Suprapubic skin (tissue), 4 donors: ENCODE data around the gene BTG4. TPM values are rescaled to one million over a fixed set of nuclear protein-coding genes. Genes with fewer than 3 reads are reported as not detected.

Experiments used
- DNase-seq, 2 donors: peaks; one replicate each; pipeline ENCODE4 v3.0.0-alpha.2; 2019; ENCODE audit warnings: low spot score in 2 of 2
- H3K27ac ChIP-seq: fragments of 200-600 bp; sonication (generic); one replicate; pipeline ENCODE4 v1.5.1; 2019
- H3K27me3 ChIP-seq: fragments of 200-600 bp; sonication (generic); one replicate; pipeline ENCODE4 v1.5.1; 2019
- H3K36me3 ChIP-seq: fragments of 200-600 bp; sonication (generic); one replicate; pipeline ENCODE4 v1.5.1; 2019
- H3K4me1 ChIP-seq: fragments of 200-600 bp; sonication (generic); one replicate; pipeline ENCODE4 v1.5.1; 2019
- H3K4me3 ChIP-seq: fragments of 200-600 bp; sonication (generic); one replicate; pipeline ENCODE4 v1.5.1; 2019; ENCODE audit warnings: mild to moderate bottlenecking
- H3K9me3 ChIP-seq: fragments of 200-600 bp; sonication (generic); one replicate; pipeline ENCODE4 v1.5.1; 2019
- EP300 ChIP-seq: sonication (generic); formaldehyde crosslinking; IDR thresholded peaks from one replicate; pipeline ENCODE4 v1.6.1; 2017; ENCODE audit warnings: antibody characterized with exemption
- POLR2A ChIP-seq, 2 donors: fragments of 450-650 bp; IDR thresholded peaks; one replicate each; pipeline ENCODE4 v1.6.1; 2017; ENCODE audit warnings: antibody characterized with exemption in 2 of 2, mild to moderate bottlenecking in 2 of 2, moderate library complexity in 2 of 2
- POLR2AphosphoS5 ChIP-seq, 3 donors: sonication (generic); formaldehyde crosslinking; IDR thresholded peaks; one replicate each; pipeline ENCODE4 v1.6.1; 2017; ENCODE audit warnings: antibody characterized with exemption in 3 of 3
- WGBS: methylation state at CpG from one replicate; pipeline ENCODE4 v1.1.5; 2018; 5-methylcytosine and 5-hydroxymethylcytosine counted together
- total RNA-seq, 4 donors: library from RNA; depleted of rRNA; stranded (reverse); fragments of >200 nt; gene quantifications; one replicate each; pipeline ENCODE4 v1.1.0, GENCODE V29; 2016
- TF ChIP-seq, protein P1 (sequence below), 2 donors: fragments of 200-600 bp in 1 of 2; fragments of 450-650 bp in 1 of 2; sonication (generic) in 1 of 2; IDR thresholded peaks; one replicate each; pipeline ENCODE4 v1.5.1; 2016 to 2019; ENCODE audit warnings: antibody characterized with exemption in 2 of 2, mild to moderate bottlenecking in 1 of 2, moderate library complexity in 1 of 2

Gene BTG4
- total RNA-seq, 4 donors from 2014 or later = not detected

DNA sequence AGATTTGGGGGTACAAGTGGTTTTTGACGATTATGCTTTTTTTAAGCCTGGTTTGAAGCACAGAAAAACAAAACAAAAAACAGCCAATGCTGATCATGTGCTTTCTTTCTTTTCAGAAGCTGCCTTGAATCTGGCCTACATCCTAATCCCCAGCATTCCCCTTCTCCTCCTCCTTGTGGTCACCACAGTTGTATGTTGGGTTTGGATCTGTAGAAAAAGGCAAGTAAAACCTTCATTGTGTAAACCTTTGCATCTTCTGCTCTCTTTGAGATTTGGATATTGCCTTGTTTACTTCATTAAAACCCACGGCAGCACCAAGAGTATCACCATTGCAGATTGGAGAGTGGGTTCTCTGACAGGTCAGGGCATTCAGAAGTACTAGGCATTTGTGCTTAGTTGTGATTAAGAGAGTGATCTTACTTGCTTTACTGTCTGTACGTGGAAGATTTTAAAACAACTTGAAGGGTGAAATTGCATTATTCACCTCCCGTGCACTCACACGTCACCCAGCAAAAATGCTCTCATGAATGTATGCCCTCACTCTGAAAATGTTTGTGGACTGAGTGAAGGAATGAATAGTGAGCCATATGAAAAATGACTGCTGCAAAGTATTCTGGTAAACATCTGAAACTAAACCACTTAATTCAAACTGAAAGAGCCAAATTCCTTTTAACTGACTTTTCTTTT lies 45.4 kb upstream of the BTG4 start:
- TF ChIP-seq POLR2AphosphoS5 (IDR thresholded peaks at IDR 0.05) = no peak
- TF ChIP-seq, protein P1, sequence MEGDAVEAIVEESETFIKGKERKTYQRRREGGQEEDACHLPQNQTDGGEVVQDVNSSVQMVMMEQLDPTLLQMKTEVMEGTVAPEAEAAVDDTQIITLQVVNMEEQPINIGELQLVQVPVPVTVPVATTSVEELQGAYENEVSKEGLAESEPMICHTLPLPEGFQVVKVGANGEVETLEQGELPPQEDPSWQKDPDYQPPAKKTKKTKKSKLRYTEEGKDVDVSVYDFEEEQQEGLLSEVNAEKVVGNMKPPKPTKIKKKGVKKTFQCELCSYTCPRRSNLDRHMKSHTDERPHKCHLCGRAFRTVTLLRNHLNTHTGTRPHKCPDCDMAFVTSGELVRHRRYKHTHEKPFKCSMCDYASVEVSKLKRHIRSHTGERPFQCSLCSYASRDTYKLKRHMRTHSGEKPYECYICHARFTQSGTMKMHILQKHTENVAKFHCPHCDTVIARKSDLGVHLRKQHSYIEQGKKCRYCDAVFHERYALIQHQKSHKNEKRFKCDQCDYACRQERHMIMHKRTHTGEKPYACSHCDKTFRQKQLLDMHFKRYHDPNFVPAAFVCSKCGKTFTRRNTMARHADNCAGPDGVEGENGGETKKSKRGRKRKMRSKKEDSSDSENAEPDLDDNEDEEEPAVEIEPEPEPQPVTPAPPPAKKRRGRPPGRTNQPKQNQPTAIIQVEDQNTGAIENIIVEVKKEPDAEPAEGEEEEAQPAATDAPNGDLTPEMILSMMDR (IDR thresholded peaks at IDR 0.05) = no peak
- TF ChIP-seq POLR2A (IDR thresholded peaks at IDR 0.05) = no peak
- no peak for DNase-seq
- Histone ChIP-seq H3K9me3 (no peaks in the 10 kb centered on the region), H3K4me3 (no peak overlapping the region), H3K27me3 (no peaks in the 10 kb centered on the region), H3K4me1 (no peaks in the 10 kb centered on the region), H3K27ac (no peak overlapping the region), H3K36me3 (no peaks in the 10 kb centered on the region)
- 77% methylated on average over 5 of the region's 5 CpGs for WGBS

DNA sequence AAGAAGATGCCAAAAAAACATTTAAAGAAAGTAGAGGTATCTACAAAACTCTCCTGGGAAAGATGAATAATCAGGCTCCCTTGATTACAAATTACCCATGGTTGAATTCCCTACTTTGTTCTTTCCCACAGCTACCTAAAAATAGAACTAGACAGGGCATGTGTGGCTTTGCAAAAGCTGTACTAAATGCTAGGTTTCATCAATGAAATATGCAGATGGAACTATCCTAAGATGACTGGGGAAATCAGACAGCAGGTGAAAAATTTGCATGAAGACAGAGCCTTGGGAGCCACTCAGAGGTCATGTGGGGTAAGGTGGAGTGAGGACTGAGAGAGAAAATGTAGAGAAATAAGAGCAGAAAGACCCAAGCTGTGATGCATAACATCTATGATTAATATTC lies 43.1 kb upstream of the BTG4 start:
- Histone ChIP-seq H3K27me3 (no peaks in the 10 kb centered on the region), H3K9me3 (no peaks in the 10 kb centered on the region), H3K4me3 (no peak overlapping the region), H3K36me3 (no peaks in the 10 kb centered on the region), H3K27ac (no peak overlapping the region), H3K4me1 (no peaks in the 10 kb centered on the region)
- no peak for DNase-seq
- TF ChIP-seq EP300 = no peak
- TF ChIP-seq, protein P1 (IDR thresholded peaks at IDR 0.05) = no peak
- TF ChIP-seq POLR2AphosphoS5 (IDR thresholded peaks at IDR 0.05) = no peak
- TF ChIP-seq POLR2A (IDR thresholded peaks at IDR 0.05) = no peak

DNA sequence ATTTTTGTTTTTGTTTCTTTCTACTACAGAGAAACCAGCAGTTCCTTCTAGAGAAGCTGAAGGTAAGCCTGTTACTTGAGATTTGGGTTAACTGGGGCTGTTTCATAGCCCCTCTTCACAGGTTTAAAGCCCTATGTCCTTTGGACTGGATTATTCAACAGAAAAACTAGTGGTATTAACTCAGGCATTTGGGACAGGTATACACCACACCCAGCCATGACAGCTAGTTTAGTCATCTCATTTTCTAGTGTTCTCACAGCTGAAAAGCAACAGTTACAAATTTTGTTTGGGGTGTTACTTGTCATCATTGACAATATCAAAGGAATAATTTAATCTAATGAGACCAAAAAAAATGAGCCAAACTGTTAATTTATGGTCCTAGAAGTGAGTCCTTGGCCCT lies 42.3 kb upstream of the BTG4 start:
- Histone ChIP-seq H3K27ac (no peak overlapping the region), H3K4me1 (no peaks in the 10 kb centered on the region), H3K36me3 (no peaks in the 10 kb centered on the region), H3K9me3 (no peaks in the 10 kb centered on the region), H3K27me3 (no peaks in the 10 kb centered on the region), H3K4me3 (no peak overlapping the region)
- TF ChIP-seq, protein P1 (IDR thresholded peaks at IDR 0.05) = no peak
- TF ChIP-seq EP300 (no peak), POLR2A (IDR thresholded peaks at IDR 0.05) (no peak), POLR2AphosphoS5 (IDR thresholded peaks at IDR 0.05) (no peak)
- DNase-seq = no peak

DNA sequence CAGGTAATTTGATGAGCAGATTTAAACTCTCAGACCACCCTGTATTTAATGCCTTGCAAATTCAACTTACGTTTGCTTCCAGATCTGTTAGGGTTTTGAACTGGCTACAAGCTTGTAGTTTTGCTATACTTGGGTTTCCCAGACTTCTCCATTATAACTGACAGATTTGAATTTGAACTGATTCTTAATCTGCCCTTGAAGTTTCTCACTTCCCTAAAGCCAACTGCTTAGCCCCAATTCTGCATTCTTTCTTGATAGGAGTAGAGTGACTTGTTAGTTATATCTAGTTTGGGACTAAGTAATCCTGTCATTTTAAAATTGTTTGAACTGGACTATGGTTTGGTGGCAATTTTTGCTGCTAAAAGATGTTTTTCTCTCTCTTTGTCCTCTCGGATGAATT lies 38.1 kb upstream of the BTG4 start:
- Histone ChIP-seq H3K4me3 (no peak overlapping the region), H3K4me1 (no peaks in the 10 kb centered on the region), H3K27me3 (no peaks in the 10 kb centered on the region), H3K27ac (no peak overlapping the region), H3K36me3 (no peaks in the 10 kb centered on the region), H3K9me3 (no peaks in the 10 kb centered on the region)
- WGBS = 81% methylated on average over 2 of the region's 2 CpGs
- TF ChIP-seq EP300 (no peak), POLR2AphosphoS5 (IDR thresholded peaks at IDR 0.05) (no peak), POLR2A (IDR thresholded peaks at IDR 0.05) (no peak)
- TF ChIP-seq, protein P1 (IDR thresholded peaks at IDR 0.05) = no peak
- DNase-seq = no peak

DNA sequence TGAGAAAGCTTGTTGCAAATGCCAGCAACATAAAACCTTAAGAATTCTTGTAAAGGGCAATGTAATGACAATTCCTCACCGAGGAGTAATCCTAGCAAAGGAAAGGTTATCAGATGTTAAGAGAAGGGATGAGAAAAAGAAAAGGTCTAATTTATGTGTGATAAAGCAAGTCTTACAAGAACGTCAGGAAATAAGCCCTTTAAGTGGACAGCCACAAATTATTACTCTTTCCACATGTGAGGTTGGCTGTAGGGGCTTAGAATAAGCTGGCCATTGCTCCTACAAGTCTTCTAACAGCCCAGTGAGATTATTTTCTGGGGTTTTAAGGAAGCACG lies 37.6 kb upstream of the BTG4 start:
- TF ChIP-seq POLR2A (IDR thresholded peaks at IDR 0.05) (no peak), EP300 (no peak), POLR2AphosphoS5 (IDR thresholded peaks at IDR 0.05) (no peak)
- TF ChIP-seq, protein P1 (IDR thresholded peaks at IDR 0.05) = no peak

More for the DNA sequence above, 37.6 kb upstream of the BTG4 start:
- Histone ChIP-seq H3K9me3 (no peaks in the 10 kb centered on the region), H3K4me1 (no peaks in the 10 kb centered on the region), H3K27me3 (no peaks in the 10 kb centered on the region), H3K36me3 (no peaks in the 10 kb centered on the region), H3K4me3 (no peak overlapping the region), H3K27ac (no peak overlapping the region)
- WGBS = 56% methylated on average over 3 of the region's 3 CpGs
- DNase-seq = no peak
